Measurements from ENCODE around the gene NLRC3.
"Not testable (repeated sequence)": the region's sequence is repeated elsewhere in the genome, so short reads cannot be mapped to it uniquely, and the experiment has no call there.

Gene NLRC3, protein sequence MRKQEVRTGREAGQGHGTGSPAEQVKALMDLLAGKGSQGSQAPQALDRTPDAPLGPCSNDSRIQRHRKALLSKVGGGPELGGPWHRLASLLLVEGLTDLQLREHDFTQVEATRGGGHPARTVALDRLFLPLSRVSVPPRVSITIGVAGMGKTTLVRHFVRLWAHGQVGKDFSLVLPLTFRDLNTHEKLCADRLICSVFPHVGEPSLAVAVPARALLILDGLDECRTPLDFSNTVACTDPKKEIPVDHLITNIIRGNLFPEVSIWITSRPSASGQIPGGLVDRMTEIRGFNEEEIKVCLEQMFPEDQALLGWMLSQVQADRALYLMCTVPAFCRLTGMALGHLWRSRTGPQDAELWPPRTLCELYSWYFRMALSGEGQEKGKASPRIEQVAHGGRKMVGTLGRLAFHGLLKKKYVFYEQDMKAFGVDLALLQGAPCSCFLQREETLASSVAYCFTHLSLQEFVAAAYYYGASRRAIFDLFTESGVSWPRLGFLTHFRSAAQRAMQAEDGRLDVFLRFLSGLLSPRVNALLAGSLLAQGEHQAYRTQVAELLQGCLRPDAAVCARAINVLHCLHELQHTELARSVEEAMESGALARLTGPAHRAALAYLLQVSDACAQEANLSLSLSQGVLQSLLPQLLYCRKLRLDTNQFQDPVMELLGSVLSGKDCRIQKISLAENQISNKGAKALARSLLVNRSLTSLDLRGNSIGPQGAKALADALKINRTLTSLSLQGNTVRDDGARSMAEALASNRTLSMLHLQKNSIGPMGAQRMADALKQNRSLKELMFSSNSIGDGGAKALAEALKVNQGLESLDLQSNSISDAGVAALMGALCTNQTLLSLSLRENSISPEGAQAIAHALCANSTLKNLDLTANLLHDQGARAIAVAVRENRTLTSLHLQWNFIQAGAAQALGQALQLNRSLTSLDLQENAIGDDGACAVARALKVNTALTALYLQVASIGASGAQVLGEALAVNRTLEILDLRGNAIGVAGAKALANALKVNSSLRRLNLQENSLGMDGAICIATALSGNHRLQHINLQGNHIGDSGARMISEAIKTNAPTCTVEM
- total RNA-seq, result 237 to 316 (median 278) reads per million in 4 donors

DNA sequence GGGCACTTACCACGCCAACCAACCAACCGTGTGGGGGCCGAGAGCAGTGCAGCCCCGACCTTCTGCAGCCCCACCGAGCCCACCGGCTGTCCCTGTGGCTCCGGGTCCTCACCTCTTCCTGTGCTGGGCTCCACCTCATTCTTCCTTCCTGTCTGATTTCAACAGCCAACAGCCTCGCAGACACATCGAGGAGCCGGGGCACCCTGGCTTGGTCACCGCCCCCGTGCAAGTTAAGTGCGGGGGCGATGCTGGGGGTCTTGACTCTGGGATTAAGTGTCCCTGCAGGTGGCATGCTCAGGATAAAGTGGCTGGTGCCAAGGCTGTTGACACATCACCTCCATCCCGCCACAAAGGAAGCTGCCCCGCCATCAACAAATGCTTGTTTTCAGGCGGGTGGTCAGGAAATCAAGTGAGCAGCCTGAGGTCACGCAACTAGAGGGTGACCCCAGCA is at the start of gene NLRC3:
TSS of gene NLRC3 (minus strand) at position 102 of the 451 bp plus-strand sequence. CDS start 12,367 bp downstream, outside the sequence.
- peak in 2 of 5 donors; percentile 34 to 69 for DNase-seq

DNA sequence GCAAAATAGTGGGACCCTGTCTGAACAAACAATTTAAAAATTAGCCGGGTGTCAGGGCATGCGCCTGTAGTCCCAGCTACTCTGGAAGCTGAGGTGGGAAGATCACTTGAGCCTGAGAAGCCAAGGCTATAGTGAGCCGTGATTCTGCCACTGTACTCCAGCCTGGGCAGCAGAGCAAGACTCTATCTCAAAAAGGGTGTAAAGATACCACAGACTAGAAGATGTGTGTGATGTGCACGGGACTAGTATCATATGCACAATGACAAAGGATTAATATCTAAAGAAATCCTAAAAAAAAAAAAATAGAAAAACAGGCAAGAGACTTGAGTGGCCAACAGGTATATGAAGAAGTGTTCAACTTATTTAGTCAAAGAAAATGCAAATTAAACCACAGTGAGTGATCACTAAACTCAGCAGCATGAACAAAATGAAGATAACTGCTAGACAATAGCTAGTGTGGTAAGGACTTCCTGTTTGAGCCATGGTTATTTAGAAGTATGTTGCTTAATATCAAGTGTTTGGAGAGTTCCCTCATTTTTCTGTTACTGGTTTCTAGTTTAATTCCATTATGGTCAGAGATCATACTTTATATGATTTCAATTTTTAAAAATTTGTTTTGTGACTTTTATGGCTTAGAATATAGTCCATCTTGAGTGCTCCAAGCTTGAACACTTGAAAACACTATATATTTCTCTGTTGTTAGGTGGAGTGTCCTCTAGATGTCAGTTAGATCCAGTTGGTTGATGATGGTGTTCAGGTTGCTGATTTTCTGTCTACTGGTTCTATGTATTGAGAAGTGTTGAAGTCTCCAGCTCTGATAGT is 48.9 kb upstream of the NLRC3 start:
- DNase-seq, result peak in 1 of 5 donors; percentile 62

DNA sequence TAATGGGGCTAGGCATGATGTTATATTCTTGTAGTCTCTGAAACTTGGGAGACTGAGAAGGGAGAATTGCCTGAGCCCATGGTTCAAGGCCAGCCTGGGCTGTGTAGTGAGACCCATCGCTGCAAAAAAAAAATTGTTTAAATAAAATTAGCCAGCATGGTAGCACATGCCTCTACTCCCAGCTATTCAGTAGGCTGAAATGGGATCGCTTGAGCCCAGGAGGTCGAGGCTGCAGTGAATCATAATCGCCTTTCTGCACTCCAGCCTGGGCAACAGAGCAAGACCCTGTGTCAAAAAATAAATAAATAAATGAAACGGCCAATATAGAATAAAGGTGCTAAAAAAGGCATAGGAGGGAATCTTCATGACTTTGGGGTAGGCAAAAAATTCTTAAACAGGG is 48.1 kb upstream of the NLRC3 start:
- no peak for DNase-seq

DNA sequence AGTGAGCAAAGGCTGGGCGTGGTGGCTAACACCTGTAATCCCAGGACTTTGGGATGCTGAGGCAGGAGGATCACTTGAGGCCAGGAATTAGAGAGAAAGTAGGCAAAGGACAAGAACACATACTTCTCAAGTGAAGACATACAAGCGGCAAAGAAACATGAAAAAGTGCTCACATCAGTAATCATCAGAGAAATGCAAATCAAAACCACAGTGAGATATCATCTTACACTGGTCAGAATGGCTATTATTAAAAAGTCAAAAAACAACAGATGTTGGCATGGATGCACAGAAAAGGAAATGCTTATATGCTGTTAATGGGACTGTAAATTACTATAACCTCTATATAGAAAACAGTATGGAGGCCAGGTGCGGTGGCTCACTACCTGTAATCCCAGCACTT is 46.4 kb upstream of the NLRC3 start:
- no peak for DNase-seq

DNA sequence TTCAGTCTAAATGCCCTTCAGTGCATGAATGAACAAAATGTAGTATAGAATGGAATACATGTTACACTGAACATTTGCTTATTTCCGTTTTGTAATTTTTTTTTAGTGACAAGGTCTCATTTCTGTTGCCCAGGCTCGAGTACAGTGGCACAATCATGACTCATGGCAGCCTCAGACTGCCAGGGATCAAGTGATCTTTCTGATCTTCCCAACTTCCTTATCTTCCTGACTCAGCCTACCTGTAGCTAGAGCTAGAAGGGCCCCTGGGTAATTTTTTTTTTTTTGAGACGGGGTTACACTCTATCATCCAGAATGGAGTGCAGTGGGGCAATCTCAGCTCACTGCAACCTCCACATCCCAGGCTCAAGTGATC is 41.6 kb upstream of the NLRC3 start:
- DNase-seq, result no peak

DNA sequence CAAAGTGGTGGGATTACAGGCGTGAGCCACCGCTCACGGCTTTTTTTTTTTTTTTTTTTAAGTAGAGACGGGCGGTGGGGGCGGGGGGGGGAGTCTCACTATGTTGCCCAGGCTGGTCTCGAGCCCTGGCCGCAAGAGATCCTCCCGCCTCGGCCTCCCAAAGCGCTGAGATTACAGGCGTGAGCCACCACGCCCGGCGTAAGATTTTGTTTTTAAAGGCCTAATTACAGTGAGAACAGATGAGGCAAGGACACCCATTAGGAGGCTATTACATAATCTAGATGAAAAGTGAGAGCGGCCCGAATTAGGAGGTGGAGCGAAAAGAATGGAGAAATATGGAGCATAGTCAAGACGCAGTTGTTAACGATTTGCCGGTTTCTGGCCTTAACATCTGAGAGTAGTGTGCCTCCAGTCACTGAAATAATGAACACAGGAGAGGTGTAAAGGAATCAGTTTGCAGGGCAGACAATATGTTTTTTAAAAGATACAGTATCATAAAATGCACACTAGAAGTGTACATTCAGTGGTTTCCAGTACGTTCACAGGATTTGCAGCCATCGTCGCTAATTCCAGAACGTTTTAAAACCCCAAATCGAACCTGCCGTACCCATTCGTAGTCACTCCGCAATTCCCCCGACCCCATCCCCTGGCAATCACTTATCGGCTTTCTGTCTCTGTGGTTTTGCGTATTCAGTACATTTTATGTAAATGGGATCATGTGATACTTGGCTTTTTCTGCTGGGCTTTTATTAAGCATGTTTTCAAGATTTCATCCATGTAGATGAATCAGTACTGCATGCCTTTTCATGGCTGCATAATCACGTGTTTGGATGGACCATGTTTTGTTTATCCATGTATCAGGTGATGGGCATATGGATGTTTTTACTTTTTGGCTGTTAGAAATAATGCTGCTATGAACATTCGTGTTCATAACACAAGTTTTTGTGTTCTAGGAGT is 35.6 kb upstream of the NLRC3 start:
- DNase-seq, result no peak

DNA sequence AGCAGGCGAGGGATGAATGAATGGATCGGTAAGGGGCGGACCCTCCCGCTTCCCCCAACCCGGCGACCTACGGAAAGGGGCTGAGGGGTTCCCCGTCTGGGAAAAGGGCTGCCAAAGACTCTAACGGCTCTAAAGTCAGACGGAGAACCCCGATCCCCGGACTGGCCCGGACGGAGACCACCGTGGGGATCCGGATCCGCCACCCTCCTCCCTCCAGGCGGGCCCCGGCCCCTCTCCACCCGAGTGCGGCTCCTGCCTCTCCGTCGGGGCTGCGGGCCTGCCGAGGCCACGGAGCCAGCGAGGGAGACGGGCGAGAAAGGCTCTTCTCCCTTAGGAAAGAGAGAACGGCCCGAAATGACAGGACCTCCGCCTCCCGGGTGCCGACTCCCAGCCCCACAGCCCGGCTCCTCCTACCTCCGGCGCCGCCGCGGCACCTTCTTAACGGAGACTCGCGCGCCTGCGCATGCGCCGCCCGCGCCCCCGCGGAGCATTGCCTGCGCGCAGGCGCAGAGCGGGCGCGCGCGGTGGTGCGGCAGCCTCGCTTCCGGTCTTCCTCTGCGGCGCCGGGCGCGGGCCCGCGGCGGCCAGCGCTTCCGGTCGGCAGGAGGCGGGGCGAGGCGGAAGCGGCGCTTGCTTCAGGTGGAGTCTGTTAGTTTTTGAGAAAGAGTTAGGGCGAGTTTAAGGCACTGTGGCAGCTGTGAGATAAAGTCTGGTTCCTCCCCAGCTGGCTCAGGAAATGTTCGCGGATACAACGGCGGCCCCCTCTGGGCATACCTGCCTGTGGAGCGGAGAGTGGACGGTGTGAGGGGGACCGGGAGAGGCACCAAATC is 34.2 kb upstream of the NLRC3 start, which contains the start of gene SLX4:
TSS of gene SLX4 (minus strand) at position 461 of the 830 bp plus-strand sequence. CDS start 2,642 bp downstream, outside the sequence.
- peak; percentile 85 to 96 (median 85) for DNase-seq

DNA sequence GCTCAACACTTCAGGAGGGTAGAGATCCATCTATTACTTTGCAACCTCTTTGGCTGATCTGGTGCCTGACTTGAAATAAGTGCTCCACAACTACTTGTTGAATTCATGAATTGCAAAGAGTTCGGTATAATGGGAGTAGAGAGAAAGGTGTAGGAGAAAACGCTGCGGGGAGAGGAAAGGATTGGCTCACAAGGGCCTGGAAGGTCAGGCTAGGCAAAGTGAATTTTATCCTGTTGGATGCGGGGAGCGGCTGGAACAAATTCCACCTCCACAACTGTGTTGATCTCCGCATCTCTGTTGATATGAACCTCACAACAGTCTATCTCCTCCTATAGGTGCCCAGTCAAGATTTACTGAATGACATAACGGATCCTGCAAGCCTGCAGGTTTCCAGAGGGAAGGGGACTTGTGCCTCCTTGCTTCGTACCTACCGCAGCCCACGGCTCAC is 33.5 kb upstream of the NLRC3 start:
- DNase-seq, result no peak

DNA sequence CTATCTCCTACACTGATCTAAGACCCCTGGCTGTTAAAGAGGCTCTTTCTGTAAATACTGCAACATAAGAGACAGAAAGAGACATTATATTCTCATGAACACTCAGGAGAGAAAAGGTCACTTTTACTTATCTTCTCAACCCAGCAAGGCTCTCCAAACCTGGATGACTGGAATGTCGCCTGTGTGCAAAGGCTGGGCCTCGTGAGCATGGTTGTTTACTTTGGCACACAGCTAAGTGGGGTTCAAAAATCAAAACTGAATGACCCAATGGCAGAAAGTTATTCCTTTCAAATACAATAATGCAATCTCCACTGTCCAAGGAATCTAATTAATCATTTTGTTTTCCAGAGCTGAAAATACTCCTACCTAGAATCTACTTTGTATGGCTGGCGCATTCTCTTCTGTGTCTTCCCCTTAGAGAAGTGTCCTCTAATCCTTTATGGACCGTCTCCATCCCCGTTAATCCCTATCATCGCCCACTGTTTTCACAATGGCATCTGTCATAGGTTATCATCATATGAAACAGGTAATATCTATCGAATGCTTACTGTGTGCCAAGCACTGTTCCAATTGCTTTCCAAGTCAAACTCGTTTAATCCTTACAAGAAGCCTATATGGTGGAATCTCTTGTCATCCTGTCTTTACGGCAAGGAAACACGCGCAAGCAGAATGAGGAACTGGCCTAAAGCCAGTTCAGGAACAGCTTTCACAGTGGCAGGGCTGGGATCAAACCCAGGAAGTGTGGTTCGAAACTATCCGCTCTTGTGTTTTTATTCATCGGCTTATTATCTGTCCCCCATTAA is 32.9 kb upstream of the NLRC3 start:
- DNase-seq, result no peak

DNA sequence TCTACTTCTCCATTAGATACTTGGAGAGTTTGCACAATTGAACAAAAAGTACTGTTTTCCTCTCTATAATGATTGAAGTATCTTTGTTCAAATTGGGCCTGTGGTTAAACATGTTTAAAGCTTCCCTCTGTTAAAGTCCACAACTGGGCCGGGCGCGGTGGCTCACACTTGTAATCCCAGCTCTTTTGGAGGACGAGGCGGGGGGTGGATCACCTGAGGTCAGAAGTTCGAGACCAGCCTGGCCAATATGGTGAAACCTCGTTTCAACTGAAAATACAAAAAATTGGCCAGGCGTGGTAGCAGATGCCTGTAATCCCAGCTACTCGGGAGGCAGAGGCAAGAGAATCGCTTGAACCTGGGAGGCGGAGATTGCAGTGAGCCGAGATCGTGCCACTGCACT is 31.8 kb upstream of the NLRC3 start:
- DNase-seq, result not testable (repeated sequence)

DNA sequence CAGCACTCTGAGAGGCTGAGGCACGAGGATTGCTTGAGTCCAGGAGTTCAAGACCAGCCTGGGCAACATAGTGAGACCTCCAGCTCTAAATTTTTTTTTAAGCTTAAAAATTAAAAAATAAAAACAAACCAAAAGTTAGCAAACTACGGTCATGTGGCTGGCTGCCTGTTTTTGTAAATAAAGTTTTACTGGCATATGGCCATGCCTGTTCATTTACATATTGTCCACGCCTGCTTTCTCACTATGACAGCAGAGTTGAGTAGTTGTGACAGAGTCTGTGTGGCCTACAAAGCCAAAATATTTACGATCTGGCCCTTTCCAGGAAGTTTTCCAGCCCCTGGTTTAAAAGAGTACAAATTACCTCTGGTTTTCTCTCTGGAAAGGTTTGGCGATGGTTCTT is 30.9 kb upstream of the NLRC3 start:
- DNase-seq, result no peak

DNA sequence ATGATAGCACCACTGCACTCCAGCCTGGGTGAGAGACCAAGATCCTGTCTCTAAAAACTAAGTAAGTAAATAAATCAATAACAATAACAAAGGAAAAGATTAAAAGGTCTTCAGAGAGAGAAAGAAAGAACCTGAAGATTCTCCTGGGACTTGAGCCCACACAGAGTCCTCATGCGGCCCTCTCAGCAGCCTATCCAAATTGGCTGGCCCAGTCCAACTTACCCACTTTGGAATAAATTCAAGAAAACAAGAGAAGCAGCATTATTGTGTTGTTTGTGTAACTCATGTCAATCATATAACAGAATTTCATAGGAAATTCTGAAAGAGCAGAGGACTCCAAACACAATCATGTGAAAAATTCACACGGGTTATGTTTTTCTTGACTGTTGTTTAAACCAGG is 30.4 kb upstream of the NLRC3 start:
- DNase-seq, result no peak

DNA sequence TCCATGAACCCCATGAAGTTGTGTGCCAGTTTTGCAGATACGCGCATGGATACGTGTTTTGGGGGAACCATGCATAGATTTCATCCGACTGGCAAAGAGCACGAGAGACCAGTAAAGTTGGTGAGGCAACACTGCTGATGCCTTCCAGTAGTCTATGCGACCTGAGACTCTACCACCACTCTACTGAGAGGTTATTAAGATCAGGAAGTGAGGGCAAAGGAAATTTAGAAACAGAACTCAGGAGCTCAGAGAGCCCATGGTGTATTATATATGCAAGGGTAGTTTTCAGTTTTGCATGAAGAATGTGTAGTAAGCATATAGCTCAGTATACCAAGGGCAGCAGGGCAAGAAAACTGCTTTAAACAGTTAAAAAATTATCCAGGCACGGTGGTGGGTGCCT is 30.0 kb upstream of the NLRC3 start:
- no peak for DNase-seq

DNA sequence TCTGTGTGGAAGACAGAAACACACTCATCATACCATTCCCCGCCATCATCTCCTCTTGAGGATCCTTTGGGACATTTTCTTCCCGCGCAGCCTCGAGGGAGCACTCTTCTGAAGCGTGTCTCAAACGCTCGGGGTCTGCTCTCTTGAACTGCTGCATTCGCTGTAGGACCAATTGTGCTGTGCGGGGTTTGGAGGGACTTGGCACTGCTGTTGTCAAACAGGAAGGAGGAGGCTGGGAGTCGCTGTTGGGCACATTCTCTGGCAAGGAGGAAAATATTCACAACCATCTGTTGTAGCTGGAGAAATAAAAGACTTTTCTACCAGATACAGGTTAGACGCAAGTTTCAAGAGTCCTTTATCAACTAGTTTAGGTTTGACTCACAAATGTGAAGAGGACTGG is 29.2 kb upstream of the NLRC3 start:
- DNase-seq, result no peak

DNA sequence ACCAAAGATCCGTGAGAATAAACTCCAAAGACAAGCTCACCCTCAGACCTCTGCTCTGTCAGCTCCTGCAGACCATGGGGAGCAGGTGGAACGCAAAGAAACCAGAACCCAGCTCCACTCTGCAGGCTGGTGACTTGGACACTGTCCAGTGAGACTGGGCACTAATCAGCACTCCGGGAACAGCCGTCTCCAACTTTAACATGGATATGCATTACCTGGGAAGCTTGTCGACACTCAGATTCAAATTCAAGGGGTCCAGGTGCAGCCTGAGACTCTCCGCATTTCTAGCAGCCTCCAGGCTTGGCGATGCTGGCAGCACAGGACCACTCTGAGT is 25.1 kb upstream of the NLRC3 start:
- DNase-seq, result no peak

DNA sequence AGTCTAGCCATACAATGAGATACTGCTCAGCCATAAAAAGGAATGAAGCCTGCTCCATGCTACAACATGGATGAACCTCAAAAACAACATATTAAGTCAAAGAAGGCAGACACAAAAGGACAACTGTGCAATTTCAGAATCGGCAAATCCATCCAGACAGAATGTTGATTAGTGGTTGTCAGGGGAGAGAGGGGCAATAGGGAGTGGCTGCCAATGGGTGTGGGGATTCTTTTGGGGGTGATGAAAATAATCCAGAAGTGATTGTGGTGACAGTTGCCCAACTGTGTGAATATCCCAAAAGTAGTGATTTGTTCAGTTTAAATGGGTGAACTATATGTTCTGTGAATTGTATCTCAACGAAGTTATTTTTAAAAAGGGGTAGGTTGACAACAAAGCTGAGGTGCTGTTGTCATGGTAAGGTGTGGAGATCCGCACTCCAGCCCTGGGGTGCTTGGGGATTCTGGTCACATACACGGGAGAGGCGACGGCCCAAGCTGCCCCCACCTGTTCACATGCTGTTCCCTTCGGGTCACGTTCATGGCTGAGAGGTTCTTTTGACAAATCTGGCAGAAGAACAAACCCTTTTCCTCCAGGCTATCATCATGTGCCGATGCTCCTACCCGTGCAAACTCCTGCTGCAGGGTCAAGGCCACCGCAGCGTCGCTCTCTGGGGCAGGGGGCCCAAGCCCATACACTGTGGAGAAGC is 24.6 kb upstream of the NLRC3 start:
- no peak for DNase-seq

DNA sequence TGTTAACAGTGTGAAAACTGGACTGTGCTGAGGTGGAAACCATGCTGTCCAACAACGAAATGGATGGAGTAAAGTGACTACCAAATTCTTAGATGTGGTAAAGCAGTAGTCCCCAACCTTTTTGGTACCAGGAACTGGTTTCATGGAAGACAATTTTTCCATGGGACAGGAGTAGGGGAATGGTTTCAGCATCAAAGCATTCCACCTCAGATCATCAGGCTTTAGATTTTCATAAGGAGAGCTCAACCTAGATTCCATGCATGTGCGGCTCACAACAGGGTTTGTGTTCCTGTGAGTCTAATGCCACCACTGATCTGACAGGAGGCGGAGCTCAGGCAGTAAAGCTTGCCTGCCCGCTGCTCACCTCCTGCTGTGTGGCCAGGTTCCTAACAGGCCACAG is 22.7 kb upstream of the NLRC3 start:
- DNase-seq, result no peak

DNA sequence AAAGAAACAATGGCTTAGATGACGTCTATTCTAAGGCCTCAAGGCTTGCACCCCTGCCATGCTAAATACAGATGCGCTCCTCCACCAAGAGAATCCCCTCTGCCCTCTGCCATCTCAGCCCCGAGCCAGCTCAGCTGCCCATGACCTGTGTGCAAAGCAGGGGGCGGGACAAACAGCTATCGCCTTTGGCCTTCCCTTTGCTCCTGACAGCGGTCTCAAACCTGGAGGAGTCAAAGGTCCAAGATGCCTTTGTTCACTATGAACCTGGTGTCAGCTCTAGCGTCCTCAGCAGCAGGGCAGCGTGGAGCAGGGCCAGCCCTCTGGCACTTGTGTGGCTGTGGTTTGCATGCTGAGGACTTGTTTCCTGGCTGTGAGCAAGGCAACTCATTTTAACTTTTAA is 21.9 kb upstream of the NLRC3 start:
- no peak for DNase-seq

DNA sequence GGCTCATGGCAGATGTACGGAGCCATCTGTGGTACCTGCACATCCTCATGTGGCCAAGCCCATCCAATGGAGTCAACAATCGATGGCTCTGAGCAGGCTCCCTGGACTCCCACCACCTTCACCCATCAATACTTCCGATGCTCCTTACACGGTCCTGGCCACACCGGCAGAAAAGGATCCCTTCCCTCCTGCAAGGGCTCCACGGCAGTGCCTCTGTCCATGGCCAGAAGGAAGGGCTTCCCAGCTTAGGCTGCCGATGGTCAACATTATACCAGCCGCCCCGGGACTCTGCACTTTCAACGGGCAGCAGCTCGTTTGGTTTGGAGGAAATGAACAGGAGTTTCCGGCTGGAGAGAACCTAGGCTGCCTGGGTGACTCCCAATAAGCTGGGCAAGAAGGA is 21.0 kb upstream of the NLRC3 start:
- DNase-seq, result no peak

All from T-helper 1 cell (primary cell).